Measurements from ENCODE around the gene PITPNC1.
"Not testable (repeated sequence)": the region's sequence is repeated elsewhere in the genome, so short reads cannot be mapped to it uniquely, and the experiment has no call there.

PITPNC1 gene

GRCh38 chr17:67686241-67686640 lies 309.2 kb downstream of the PITPNC1 start:
- no peaks in the 10 kb centered on the region for H3K36me3 ChIP-seq (ENCODE audit: control insufficient read depth in 2 of 2, insufficient read depth in 2 of 2, low read length in 2 of 2)
- no peaks in the 10 kb centered on the region for H3K4me1 ChIP-seq (ENCODE audit: control insufficient read depth, insufficient read depth, low read length)
- no peak overlapping the region for H3K9ac ChIP-seq (ENCODE audit: low read length in 2 of 2)
- no peak overlapping the region for H3K27ac ChIP-seq (ENCODE audit: low read length)
- H3K9me3 ChIP-seq (ENCODE audit: control insufficient read depth in 2 of 2, low read length in 2 of 2): no peaks in the 10 kb centered on the region
- H3K4me3 ChIP-seq (ENCODE audit: low read length in 2 of 2): no peak overlapping the region
- no peaks in the 10 kb centered on the region for H3K27me3 ChIP-seq (ENCODE audit: control insufficient read depth in 1 of 2, insufficient read depth in 2 of 2, low read length in 2 of 2)

GRCh38 chr17:67687511-67687910 lies 310.4 kb downstream of the PITPNC1 start:
- H3K36me3 ChIP-seq (ENCODE audit: control insufficient read depth in 2 of 2, insufficient read depth in 2 of 2, low read length in 2 of 2): no peaks in the 10 kb centered on the region
- no peaks in the 10 kb centered on the region for H3K27me3 ChIP-seq (ENCODE audit: control insufficient read depth in 1 of 2, insufficient read depth in 2 of 2, low read length in 2 of 2)
- no peak overlapping the region for H3K9ac ChIP-seq (ENCODE audit: low read length in 2 of 2)
- no peak overlapping the region for H3K4me3 ChIP-seq (ENCODE audit: low read length in 2 of 2)
- H3K9me3 ChIP-seq (ENCODE audit: control insufficient read depth in 2 of 2, low read length in 2 of 2): no peaks in the 10 kb centered on the region
- no peaks in the 10 kb centered on the region for H3K4me1 ChIP-seq (ENCODE audit: control insufficient read depth, insufficient read depth, low read length)
- no peak overlapping the region for H3K27ac ChIP-seq (ENCODE audit: low read length)

GRCh38 chr17:67689534-67690177 lies 312.6 kb downstream of the PITPNC1 start:
- no peak overlapping the region for H3K27ac ChIP-seq (ENCODE audit: low read length)
- no peaks in the 10 kb centered on the region for H3K36me3 ChIP-seq (ENCODE audit: control insufficient read depth in 2 of 2, insufficient read depth in 2 of 2, low read length in 2 of 2)
- no peak overlapping the region for H3K4me3 ChIP-seq (ENCODE audit: low read length in 2 of 2)
- H3K4me1 ChIP-seq (ENCODE audit: control insufficient read depth, insufficient read depth, low read length): no peaks in the 10 kb centered on the region
- no peak overlapping the region for H3K9ac ChIP-seq (ENCODE audit: low read length in 2 of 2)
- H3K9me3 ChIP-seq (ENCODE audit: control insufficient read depth in 2 of 2, low read length in 2 of 2): no peaks in the 10 kb centered on the region
- no peaks in the 10 kb centered on the region for H3K27me3 ChIP-seq (ENCODE audit: control insufficient read depth in 1 of 2, insufficient read depth in 2 of 2, low read length in 2 of 2)

GRCh38 chr17:67693811-67694210 lies 316.7 kb downstream of the PITPNC1 start:
- Histone ChIP-seq H3K27ac (ENCODE audit: low read length) (no peak overlapping the region), H3K4me3 (ENCODE audit: low read length in 2 of 2) (no peak overlapping the region), H3K4me1 (ENCODE audit: control insufficient read depth, insufficient read depth, low read length) (no peaks in the 10 kb centered on the region), H3K36me3 (ENCODE audit: control insufficient read depth in 2 of 2, insufficient read depth in 2 of 2, low read length in 2 of 2) (no peaks in the 10 kb centered on the region), H3K27me3 (ENCODE audit: control insufficient read depth in 1 of 2, insufficient read depth in 2 of 2, low read length in 2 of 2) (no peaks in the 10 kb centered on the region), H3K9ac (ENCODE audit: low read length in 2 of 2) (no peak overlapping the region), H3K9me3 (ENCODE audit: control insufficient read depth in 2 of 2, low read length in 2 of 2) (no peaks in the 10 kb centered on the region)

DNA sequence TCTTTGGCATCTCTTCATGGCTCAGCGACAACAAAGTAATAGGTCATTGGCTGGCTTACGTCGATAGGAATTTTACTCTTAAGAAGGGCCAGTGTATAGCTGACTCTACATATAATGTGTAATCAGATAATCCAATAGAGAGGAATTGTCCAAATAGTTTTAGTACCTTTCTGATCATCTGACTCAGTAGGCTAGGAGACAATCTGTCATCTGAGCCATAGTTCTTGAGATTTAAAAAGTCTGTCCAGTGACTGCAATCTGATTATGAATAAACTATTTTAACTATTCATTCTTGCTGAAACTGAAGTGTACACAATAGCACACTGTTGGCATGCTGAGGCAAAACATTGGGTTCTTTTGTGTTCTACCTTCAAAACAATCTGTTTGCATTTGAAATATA lies 319.3 kb downstream of the PITPNC1 start:
- Histone ChIP-seq H3K27ac (ENCODE audit: low read length) (no peak overlapping the region), H3K9ac (ENCODE audit: low read length in 2 of 2) (no peak overlapping the region), H3K9me3 (ENCODE audit: control insufficient read depth in 2 of 2, low read length in 2 of 2) (no peaks in the 10 kb centered on the region), H3K36me3 (ENCODE audit: control insufficient read depth in 2 of 2, insufficient read depth in 2 of 2, low read length in 2 of 2) (no peaks in the 10 kb centered on the region), H3K27me3 (ENCODE audit: control insufficient read depth in 1 of 2, insufficient read depth in 2 of 2, low read length in 2 of 2) (no peaks in the 10 kb centered on the region), H3K4me1 (ENCODE audit: control insufficient read depth, insufficient read depth, low read length) (no peaks in the 10 kb centered on the region), H3K4me3 (ENCODE audit: low read length in 2 of 2) (no peak overlapping the region)

GRCh38 chr17:67696853-67697498 lies 319.9 kb downstream of the PITPNC1 start:
- Histone ChIP-seq H3K9me3 (ENCODE audit: control insufficient read depth in 2 of 2, low read length in 2 of 2) (no peaks in the 10 kb centered on the region), H3K27ac (ENCODE audit: low read length) (no peak overlapping the region), H3K4me1 (ENCODE audit: control insufficient read depth, insufficient read depth, low read length) (no peaks in the 10 kb centered on the region), H3K27me3 (ENCODE audit: control insufficient read depth in 1 of 2, insufficient read depth in 2 of 2, low read length in 2 of 2) (no peaks in the 10 kb centered on the region), H3K4me3 (ENCODE audit: low read length in 2 of 2) (no peak overlapping the region), H3K36me3 (ENCODE audit: control insufficient read depth in 2 of 2, insufficient read depth in 2 of 2, low read length in 2 of 2) (no peaks in the 10 kb centered on the region), H3K9ac (ENCODE audit: low read length in 2 of 2) (no peak overlapping the region)

DNA sequence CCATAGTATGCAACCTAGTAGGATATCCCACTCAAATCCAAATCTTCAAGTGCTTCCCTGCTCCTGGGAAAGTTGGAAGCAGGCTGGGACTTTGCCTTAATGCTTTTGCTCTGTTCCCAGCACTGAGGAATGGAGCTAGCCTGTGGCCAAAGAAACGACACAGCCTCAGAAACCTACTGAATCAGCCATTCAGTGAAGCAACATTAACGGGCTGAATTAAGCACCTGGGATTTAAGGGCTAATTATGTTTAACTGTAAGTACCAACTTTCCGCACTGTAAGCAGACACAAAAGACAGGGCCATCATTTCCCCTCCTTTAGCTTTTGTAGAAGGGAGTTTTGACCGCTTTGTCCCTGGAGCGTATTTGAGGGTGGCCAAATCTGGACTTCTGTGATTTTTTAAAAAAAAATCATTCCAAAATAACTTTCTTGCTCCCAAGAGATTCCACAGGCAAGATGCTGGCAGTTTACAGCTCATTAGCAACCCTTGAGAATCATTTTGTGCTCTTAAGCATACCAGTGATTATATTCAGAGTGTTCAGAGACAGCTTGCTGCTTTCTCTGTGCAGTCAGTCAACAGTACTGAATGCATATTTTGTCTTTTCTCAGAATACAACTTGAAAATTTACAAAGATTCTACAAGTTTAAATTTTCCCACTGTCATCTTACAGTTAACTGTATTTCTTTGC lies 323.1 kb downstream of the PITPNC1 start:
- H3K4me1 ChIP-seq (ENCODE audit: control insufficient read depth, insufficient read depth, low read length): no peaks in the 10 kb centered on the region
- H3K27ac ChIP-seq (ENCODE audit: low read length): no peak overlapping the region
- no peaks in the 10 kb centered on the region for H3K9me3 ChIP-seq (ENCODE audit: control insufficient read depth in 2 of 2, low read length in 2 of 2)
- H3K27me3 ChIP-seq (ENCODE audit: control insufficient read depth in 1 of 2, insufficient read depth in 2 of 2, low read length in 2 of 2): no peaks in the 10 kb centered on the region
- no peak overlapping the region for H3K4me3 ChIP-seq (ENCODE audit: low read length in 2 of 2)
- no peaks in the 10 kb centered on the region for H3K36me3 ChIP-seq (ENCODE audit: control insufficient read depth in 2 of 2, insufficient read depth in 2 of 2, low read length in 2 of 2)
- H3K9ac ChIP-seq (ENCODE audit: low read length in 2 of 2): no peak overlapping the region

- Histone ChIP-seq H3K4me1 (ENCODE audit: control insufficient read depth, insufficient read depth, low read length) (no peaks in the 10 kb centered on the region), H3K4me3 (ENCODE audit: low read length in 2 of 2) (no peak overlapping the region), H3K36me3 (ENCODE audit: control insufficient read depth in 2 of 2, insufficient read depth in 2 of 2, low read length in 2 of 2) (no peaks in the 10 kb centered on the region), H3K27me3 (ENCODE audit: control insufficient read depth in 1 of 2, insufficient read depth in 2 of 2, low read length in 2 of 2) (no peaks in the 10 kb centered on the region), H3K9me3 (ENCODE audit: control insufficient read depth in 2 of 2, low read length in 2 of 2) (no peaks in the 10 kb centered on the region), H3K9ac (ENCODE audit: low read length in 2 of 2) (no peak overlapping the region), H3K27ac (ENCODE audit: low read length) (no peak overlapping the region)
Measured at GRCh38 chr17:67700725-67701119, 323.6 kb downstream of the PITPNC1 start.

DNA sequence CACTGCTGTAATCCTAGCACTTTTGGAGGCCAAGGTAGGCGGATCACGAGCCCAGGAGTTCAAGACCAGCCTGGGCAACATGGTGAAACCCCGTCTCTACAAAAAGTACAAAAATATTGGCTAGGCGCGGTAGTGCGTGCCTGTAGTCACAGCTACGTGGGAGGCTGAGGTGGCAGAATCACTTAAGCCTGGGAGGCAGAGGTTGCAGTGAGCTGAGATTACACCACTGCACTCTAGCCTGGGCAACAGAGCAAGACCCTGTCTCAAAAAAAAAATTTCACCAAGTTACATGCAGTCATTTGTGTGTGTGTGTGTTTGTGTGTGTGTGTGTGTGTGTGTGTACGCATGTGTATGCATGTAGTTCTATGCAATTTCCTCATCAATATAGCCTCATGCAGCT lies 325.8 kb downstream of the PITPNC1 start:
- H3K36me3 ChIP-seq (ENCODE audit: control insufficient read depth in 2 of 2, insufficient read depth in 2 of 2, low read length in 2 of 2); H3K27ac ChIP-seq (ENCODE audit: low read length); H3K27me3 ChIP-seq (ENCODE audit: control insufficient read depth in 1 of 2, insufficient read depth in 2 of 2, low read length in 2 of 2); H3K9ac ChIP-seq (ENCODE audit: low read length in 2 of 2); H3K4me3 ChIP-seq (ENCODE audit: low read length in 2 of 2); H3K4me1 ChIP-seq (ENCODE audit: control insufficient read depth, insufficient read depth, low read length); H3K9me3 ChIP-seq (ENCODE audit: control insufficient read depth in 2 of 2, low read length in 2 of 2): not testable (repeated sequence)

- Histone ChIP-seq H3K9ac (ENCODE audit: low read length in 2 of 2) (no peak overlapping the region), H3K4me3 (ENCODE audit: low read length in 2 of 2) (no peak overlapping the region), H3K27me3 (ENCODE audit: control insufficient read depth in 1 of 2, insufficient read depth in 2 of 2, low read length in 2 of 2) (peaks cover 0 to 2% of the 10 kb centered on the region in 2 donors), H3K4me1 (ENCODE audit: control insufficient read depth, insufficient read depth, low read length) (no peaks in the 10 kb centered on the region), H3K36me3 (ENCODE audit: control insufficient read depth in 2 of 2, insufficient read depth in 2 of 2, low read length in 2 of 2) (no peaks in the 10 kb centered on the region), H3K9me3 (ENCODE audit: control insufficient read depth in 2 of 2, low read length in 2 of 2) (no peaks in the 10 kb centered on the region), H3K27ac (ENCODE audit: low read length) (no peak overlapping the region)
Measured at GRCh38 chr17:67707442-67707841, 330.4 kb downstream of the PITPNC1 start.

- Histone ChIP-seq H3K9ac (ENCODE audit: low read length in 2 of 2) (no peak overlapping the region), H3K9me3 (ENCODE audit: control insufficient read depth in 2 of 2, low read length in 2 of 2) (no peaks in the 10 kb centered on the region), H3K36me3 (ENCODE audit: control insufficient read depth in 2 of 2, insufficient read depth in 2 of 2, low read length in 2 of 2) (no peaks in the 10 kb centered on the region), H3K4me1 (ENCODE audit: control insufficient read depth, insufficient read depth, low read length) (no peaks in the 10 kb centered on the region), H3K27me3 (ENCODE audit: control insufficient read depth in 1 of 2, insufficient read depth in 2 of 2, low read length in 2 of 2) (peaks cover 0 to 2% of the 10 kb centered on the region in 2 donors), H3K4me3 (ENCODE audit: low read length in 2 of 2) (no peak overlapping the region), H3K27ac (ENCODE audit: low read length) (no peak overlapping the region)
Measured at GRCh38 chr17:67708378-67708777, 331.3 kb downstream of the PITPNC1 start.

Data from stomach smooth muscle (tissue), 2 donors.